K562 (cell line): Measurements from ENCODE around the gene CLEC2L. TPM values are rescaled to one million over a fixed set of nuclear protein-coding genes. Genes with fewer than 3 reads are reported as not detected.
A peak's percentile ranks its signal among the peaks of the same experiment; 100 is the strongest.

Experiments
- ATAC-seq: fragments of 200-7000 bp; cut with Tn5 transposase; 3 replicates; pipeline ENCODE4 v1.9.1; 2020; ENCODE audit warnings: moderate library complexity
- BruUV-seq: library from RNA; stranded (reverse); fragments of 400-500 nt; replicated peaks from 2 replicates; lab custom pipeline; 2021; lab: Mats Ljungman, UMichigan
- CTCF ChIA-PET: fragments of 300-600 bp; formaldehyde crosslinking; extraction: SDS; loops from one replicate; lab custom pipeline; 2021; ENCODE audit warnings: low intra/inter-chr PET ratio; lab: Yijun Ruan, JAX
- POLR2A ChIA-PET: fragments of 300-600, 350-650 bp; sonication (Branson Sonifier 250); formaldehyde crosslinking; extraction: SDS; loops from one replicate; lab custom pipeline; 2021; ENCODE audit warnings: antibody characterized with exemption, inconsistent platforms; lab: Yijun Ruan, JAX
- DNase-seq, 4 experiments: peaks; one replicate each; pipeline versions ENCODE4 v3.0.0 to v3.0.0-alpha.2; 2011 to 2018; ENCODE audit warnings: low spot score in 3 of 4, mixed read lengths in 3 of 4; ENCODE audit errors: extremely low read depth in 1 of 4
- FAIRE-seq: peaks from 2 replicates; lab custom pipeline; 2011; peaks lifted over from hg19 to GRCh38; lab: Jason Lieb, UNC
- H2AFZ ChIP-seq: 2 replicates; pipeline ENCODE4 v1.6.0; 2011; ENCODE audit warnings: low read depth, low read length, control low read depth, inconsistent platforms
- H3K27ac ChIP-seq: fragments of 200-600 bp; 3 replicates; pipeline ENCODE4 v1.8.0; 2011; ENCODE audit warnings: low read depth, mild to moderate bottlenecking, control low read depth, inconsistent platforms, low read length, moderate library complexity, mixed read lengths; ENCODE audit errors: extremely low read depth
- H3K27me3 ChIP-seq, 2 experiments: fragments of 300-600 bp in 1 of 2; 2 replicates in 1 of 2; 3 replicates in 1 of 2; pipeline versions ENCODE4 v1.6.0 to v1.8.0; 2011; ENCODE audit warnings: inconsistent platforms in 2 of 2, low read length in 2 of 2, mild to moderate bottlenecking in 1 of 2, mixed read lengths in 1 of 2, moderate library complexity in 1 of 2; ENCODE audit not compliant: control insufficient read depth in 2 of 2, insufficient read depth in 2 of 2
- H3K36me3 ChIP-seq: fragments of 300-600 bp; 3 replicates; pipeline ENCODE4 v1.8.0; 2011; ENCODE audit warnings: mild to moderate bottlenecking, low read length, inconsistent platforms; ENCODE audit not compliant: control insufficient read depth, insufficient read depth
- H3K4me1 ChIP-seq, 2 experiments: fragments of 200-600 bp in 1 of 2; replicated peaks in 1 of 2; 2 replicates in 1 of 2; 3 replicates in 1 of 2; pipeline versions ENCODE4 v1.5.1 to v1.8.0; 2011; ENCODE audit warnings: inconsistent platforms in 2 of 2, low read length in 2 of 2, mild to moderate bottlenecking in 1 of 2, mixed read lengths in 1 of 2, moderate library complexity in 1 of 2; ENCODE audit not compliant: control insufficient read depth in 2 of 2, insufficient read depth in 2 of 2
- H3K4me2 ChIP-seq: 2 replicates; pipeline ENCODE4 v1.6.1; 2011; ENCODE audit warnings: low read length, control low read depth, inconsistent platforms, mixed read lengths; ENCODE audit not compliant: insufficient read depth
- H3K4me3 ChIP-seq: fragments of 200-600 bp; sonication (generic), shearing (Covaris generic); 2 replicates; pipeline ENCODE4 v1.5.1; 2016; ENCODE audit warnings: control low read depth, inconsistent platforms
- H3K79me2 ChIP-seq: fragments of 200-600 bp; 3 replicates; pipeline ENCODE4 v1.8.0; 2011; ENCODE audit warnings: low read length, inconsistent platforms; ENCODE audit not compliant: control insufficient read depth, insufficient read depth
- H3K9ac ChIP-seq, 2 experiments: 2 replicates each; pipeline versions ENCODE4 v1.6.0 to v1.6.1; 2011; ENCODE audit warnings: low read depth in 2 of 2, low read length in 2 of 2, control low read depth in 1 of 2, inconsistent platforms in 1 of 2, mild to moderate bottlenecking in 1 of 2, mixed read lengths in 1 of 2; ENCODE audit not compliant: insufficient read depth in 1 of 2
- H3K9me1 ChIP-seq: one replicate; pipeline ENCODE4 v1.6.0; 2011; ENCODE audit warnings: inconsistent platforms, mild to moderate bottlenecking, low read length, moderate library complexity; ENCODE audit not compliant: control insufficient read depth, insufficient read depth
- H3K9me3 ChIP-seq: replicated peaks from 2 replicates; pipeline ENCODE4 v1.5.1; 2011; ENCODE audit warnings: low read depth, low read length, inconsistent platforms; ENCODE audit not compliant: control insufficient read depth, insufficient read depth
- H4K20me1 ChIP-seq: replicated peaks from 2 replicates; pipeline ENCODE4 v1.6.1; 2011; ENCODE audit warnings: low read length, inconsistent platforms, mixed read lengths; ENCODE audit not compliant: control insufficient read depth, insufficient read depth
- ATF3 ChIP-seq, 2 experiments: fragments of 450-650 bp in 1 of 2; sonication (generic) in 1 of 2; formaldehyde crosslinking in 1 of 2; IDR thresholded peaks in 1 of 2; conservative IDR thresholded peaks in 1 of 2; 2 replicates each; pipeline versions ENCODE4 v1.6.1 to v1.8.1; 2016 to 2023; ENCODE audit warnings: mild to moderate bottlenecking in 2 of 2, moderate library complexity in 2 of 2, inconsistent platforms in 1 of 2, missing genetic modification reagents in 1 of 2
- DNMT1 ChIP-seq: fragments of 450-650 bp; IDR thresholded peaks from 2 replicates; pipeline ENCODE4 v1.6.1; 2016; ENCODE audit warnings: antibody characterized with exemption, mild to moderate bottlenecking
- DPF2 ChIP-seq: fragments of 450-650 bp; IDR thresholded peaks from 2 replicates; pipeline ENCODE4 v1.6.1; 2016
- ETS1 ChIP-seq: conservative IDR thresholded peaks from 2 replicates; pipeline ENCODE4 v1.6.1; 2011; ENCODE audit warnings: low read depth, mild to moderate bottlenecking, low read length; ENCODE audit not compliant: control insufficient read depth
- HDAC6 ChIP-seq: IDR thresholded peaks from 2 replicates; pipeline ENCODE4 v1.6.1; 2012; ENCODE audit warnings: low read depth, mild to moderate bottlenecking, control low read depth, inconsistent platforms, low read length, moderate library complexity
- ZNF316 ChIP-seq: fragments of 450-650 bp; IDR thresholded peaks from 2 replicates; pipeline ENCODE4 v1.6.1; 2016
- WGBS: fragments of 100-300 bp; shearing (Covaris generic); methylation state at CpG from one replicate; pipeline ENCODE4 v1.1.6; 2016; ENCODE audit warnings: low coverage, mixed read lengths; ENCODE audit not compliant: insufficient coverage; ENCODE audit errors: missing lambda C conversion rate; 5-methylcytosine and 5-hydroxymethylcytosine counted together
- in situ Hi-C: fragments of 300-500 bp; cut with MboI; formaldehyde crosslinking; loops from 4 replicates; pipeline ENCODE4 v1.15.0; 2018; ENCODE audit warnings: inconsistent platforms, mixed read lengths
- intact Hi-C: fragments of 100-400 bp; cut with micrococcal nuclease; formaldehyde crosslinking; loops from 2 replicates; pipeline ENCODE4 v1.14.2; 2022
- polyA plus RNA-seq, 8 experiments: library from polyadenylated mRNA; depleted of rRNA in 4 of 8; stranded (reverse) in 5 of 8; unstranded in 3 of 8; fragments of >200 nt; fragmentation: Nextera tagmentation in 2 of 8; fragmentation: Illumina TruSeq in 1 of 8; extraction: Ambion mirVana in 2 of 8; extraction: Trizol in 1 of 8; gene quantifications; 2 replicates each; pipeline versions ENCODE4 v1.2.1 to v1.2.3, GENCODE V29; 2011 to 2014; ENCODE audit warnings: inconsistent platforms in 1 of 8, missing spikeins in 1 of 8
- total RNA-seq, 7 experiments: library from RNA; depleted of rRNA in 6 of 7; stranded (reverse); fragments of >200 nt in 6 of 7; fragmentation: Illumina TruSeq in 2 of 7; extraction: Trizol in 2 of 7; gene quantifications; 2 replicates each; pipeline versions ENCODE4 v1.2.1 to v1.2.3, GENCODE V29; 2011 to 2021; ENCODE audit warnings: low replicate concordance in 1 of 7

Gene CLEC2L
- total and polyA plus RNA-seq, 9 of the 15 experiments (the other 6 are each of a cell fraction or from before 2014, with no cell fraction given), result 0.84 to 5.5 (median 1.8) TPM

GRCh38 chr7:139525750-139526149, 2.3 kb downstream of the CLEC2L start (continued):
- TF ChIP-seq ZNF316, result no peak
- TF ChIP-seq ETS1, result no peak
- no peak for TF ChIP-seq DNMT1
- no peak for TF ChIP-seq DPF2

- no TSS peak for BruUV-seq
- ATAC-seq, result no peak
- no peaks in the 10 kb centered on the region for H3K79me2 ChIP-seq
- no peak overlapping the region for H3K9ac ChIP-seq
- H3K4me3 ChIP-seq, result no peak overlapping the region
- intact Hi-C loops (no loop called here), in situ Hi-C loops (no loop called here)
- no peak for FAIRE-seq
- POLR2A ChIA-PET, result no interaction called here
- H3K36me3 ChIP-seq, result no peaks in the 10 kb centered on the region
- DNase-seq, result no peak
- TF ChIP-seq HDAC6 (0 out of 2 replicates have a peak, but pooled peaks have one; percentile 9), ATF3 (IDR thresholded peaks at IDR 0.05) (no peak), ATF3 (CRISPR knock-in tag; conservative IDR thresholded peaks at IDR 0.05) (no peak)
- peaks cover 0 to 15% of the 10 kb centered on the region in 2 experiments; a peak in 2 of 5 replicates for H3K4me1 ChIP-seq
- no peak overlapping the region for H3K27ac ChIP-seq
- H2AFZ ChIP-seq, result no peak overlapping the region
- H3K9me1 ChIP-seq, result no peaks in the 10 kb centered on the region
- H3K27me3 ChIP-seq, result peaks cover 35 to 62% of the 10 kb centered on the region in 2 experiments; a peak in 4 of 5 replicates
- WGBS, result 2% methylated on average over 8 of the region's 8 CpGs
- peaks cover 5% of the 10 kb centered on the region; the same call in 1 of the 2 replicates for H4K20me1 ChIP-seq
- H3K4me2 ChIP-seq, result no peak overlapping the region
- CTCF ChIA-PET, result no interaction called here
- no peaks in the 10 kb centered on the region; the same call in 1 of the 2 replicates for H3K9me3 ChIP-seq
These were observed 3.4 kb downstream of the CLEC2L start for GRCh38 chr7:139526578-139527544.
